Left ventricle myocardium inferior (tissue), 1 donor: ENCODE measurements around the gene KLHL3. TPM values are rescaled to one million over a fixed set of nuclear protein-coding genes. Genes with fewer than 3 reads are reported as not detected.

Experiments
- DNase-seq: peaks from one replicate; pipeline ENCODE4 v3.0.0-alpha.2; 2020
- H3K27ac ChIP-seq: fragments of 200-600 bp; replicated peaks from 2 replicates; pipeline ENCODE4 v1.8.0; 2021
- H3K27me3 ChIP-seq: fragments of 200-600 bp; 2 replicates; pipeline ENCODE4 v1.8.0; 2021; ENCODE audit warnings: low read depth
- H3K36me3 ChIP-seq: fragments of 200-600 bp; 2 replicates; pipeline ENCODE4 v1.8.0; 2021
- H3K4me1 ChIP-seq: fragments of 200-600 bp; 2 replicates; pipeline ENCODE4 v1.8.0; 2021
- H3K4me3 ChIP-seq: fragments of 200-600 bp; 2 replicates; pipeline ENCODE4 v1.8.0; 2021; ENCODE audit warnings: mild to moderate bottlenecking, moderate library complexity
- H3K9me3 ChIP-seq: fragments of 200-600 bp; replicated peaks from 2 replicates; pipeline ENCODE4 v1.8.0; 2021
- intact Hi-C: fragments of 100-400 bp; cut with micrococcal nuclease; formaldehyde crosslinking; loops from one replicate; pipeline ENCODE4 v1.11.0; 2022
- total RNA-seq: library from RNA; stranded (reverse); fragmentation: NEBNext Ultra II Directional; extraction: Animal tissue kit (Norgen Biotek cat#: 25700); gene quantifications from one replicate; pipeline ENCODE4 v1.2.1, GENCODE V29; 2021
- TF ChIP-seq, protein P1 (sequence below): fragments of 200-600 bp; IDR thresholded peaks from 2 replicates; pipeline ENCODE4 v1.8.0; 2021; ENCODE audit warnings: antibody characterized with exemption, mild to moderate bottlenecking, borderline replicate concordance
- donor health status: DM: no; HTN: yes; CAD: no; lungs with severe emphysema.

Gene KLHL3
- total RNA-seq, 1 donor from 2014 or later = 26.3 TPM

DNA sequence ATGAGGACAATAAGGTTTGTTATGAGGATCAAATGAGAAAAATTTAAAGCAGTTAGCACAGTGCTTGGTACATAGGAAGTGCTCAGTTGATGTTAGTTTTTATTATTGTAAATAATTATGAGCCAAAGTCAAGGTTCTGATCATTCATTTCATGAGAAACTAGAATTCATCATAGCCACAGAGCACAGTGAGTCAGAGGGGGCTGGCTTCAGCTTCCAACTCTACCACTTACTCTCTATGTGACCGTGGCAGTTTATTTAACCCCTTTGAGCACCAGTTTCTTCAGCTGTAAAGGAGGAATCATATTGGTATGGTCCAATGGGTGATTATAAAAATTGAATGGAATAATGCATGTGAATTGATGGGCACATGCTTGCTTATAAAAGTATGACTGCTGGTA is 39.4 kb downstream of the KLHL3 start:
- Histone ChIP-seq H3K27ac (peak overlapping the region; percentile 76), H3K4me1 (peaks cover 55% of the 10 kb centered on the region), H3K36me3 (peaks cover 24% of the 10 kb centered on the region), H3K9me3 (no peaks in the 10 kb centered on the region), H3K4me3 (no peak overlapping the region), H3K27me3 (no peaks in the 10 kb centered on the region)
- no peak for DNase-seq
- TF ChIP-seq, protein P1, sequence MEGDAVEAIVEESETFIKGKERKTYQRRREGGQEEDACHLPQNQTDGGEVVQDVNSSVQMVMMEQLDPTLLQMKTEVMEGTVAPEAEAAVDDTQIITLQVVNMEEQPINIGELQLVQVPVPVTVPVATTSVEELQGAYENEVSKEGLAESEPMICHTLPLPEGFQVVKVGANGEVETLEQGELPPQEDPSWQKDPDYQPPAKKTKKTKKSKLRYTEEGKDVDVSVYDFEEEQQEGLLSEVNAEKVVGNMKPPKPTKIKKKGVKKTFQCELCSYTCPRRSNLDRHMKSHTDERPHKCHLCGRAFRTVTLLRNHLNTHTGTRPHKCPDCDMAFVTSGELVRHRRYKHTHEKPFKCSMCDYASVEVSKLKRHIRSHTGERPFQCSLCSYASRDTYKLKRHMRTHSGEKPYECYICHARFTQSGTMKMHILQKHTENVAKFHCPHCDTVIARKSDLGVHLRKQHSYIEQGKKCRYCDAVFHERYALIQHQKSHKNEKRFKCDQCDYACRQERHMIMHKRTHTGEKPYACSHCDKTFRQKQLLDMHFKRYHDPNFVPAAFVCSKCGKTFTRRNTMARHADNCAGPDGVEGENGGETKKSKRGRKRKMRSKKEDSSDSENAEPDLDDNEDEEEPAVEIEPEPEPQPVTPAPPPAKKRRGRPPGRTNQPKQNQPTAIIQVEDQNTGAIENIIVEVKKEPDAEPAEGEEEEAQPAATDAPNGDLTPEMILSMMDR = no peak
- intact Hi-C loops = no loop called here

DNA sequence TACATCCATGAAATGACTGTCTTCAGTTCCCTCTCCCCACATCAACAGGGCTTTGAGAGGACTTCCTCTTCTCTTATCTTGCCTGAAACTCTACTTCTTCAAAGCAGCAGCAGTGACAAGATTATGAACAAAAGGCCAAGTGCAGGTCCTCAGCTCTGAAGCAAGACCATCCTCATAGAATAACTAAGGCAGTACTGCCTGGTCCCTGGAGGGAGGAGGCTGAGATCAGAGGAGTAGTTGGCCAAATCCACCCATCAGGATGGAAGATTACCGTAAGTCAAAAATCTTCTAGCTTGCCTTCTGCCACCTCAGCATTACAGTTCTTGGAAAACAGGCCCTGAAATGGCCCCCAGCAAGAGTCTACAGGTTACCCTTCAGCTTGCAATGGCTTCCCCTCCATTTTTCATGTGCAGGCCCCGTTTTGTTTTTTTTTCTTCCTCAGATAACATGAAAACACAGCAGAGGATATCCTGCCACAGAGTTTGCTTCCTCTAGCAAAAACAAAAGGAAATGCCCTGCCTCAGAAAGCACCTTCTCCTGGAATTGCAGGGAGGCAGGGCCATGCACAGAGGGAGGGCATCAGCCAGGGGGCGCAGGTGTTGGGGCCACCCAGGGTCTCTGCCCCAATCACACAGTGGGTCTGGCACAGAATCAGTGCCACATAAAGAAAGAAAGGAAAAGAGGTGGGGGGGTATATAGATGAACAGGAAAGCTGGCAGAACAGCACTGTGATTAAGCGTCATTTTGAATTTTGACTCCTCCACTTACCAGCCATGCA is 40.0 kb downstream of the KLHL3 start:
- peaks cover 55% of the 10 kb centered on the region for H3K4me1 ChIP-seq
- TF ChIP-seq, protein P1 = peak; percentile 56
- no peaks in the 10 kb centered on the region for H3K27me3 ChIP-seq
- intact Hi-C loops = no loop called here
- no peaks in the 10 kb centered on the region for H3K9me3 ChIP-seq
- H3K4me3 ChIP-seq = no peak overlapping the region
- no peak for DNase-seq
- peak overlapping the region; percentile 76 for H3K27ac ChIP-seq
- H3K36me3 ChIP-seq = peaks cover 30% of the 10 kb centered on the region

DNA sequence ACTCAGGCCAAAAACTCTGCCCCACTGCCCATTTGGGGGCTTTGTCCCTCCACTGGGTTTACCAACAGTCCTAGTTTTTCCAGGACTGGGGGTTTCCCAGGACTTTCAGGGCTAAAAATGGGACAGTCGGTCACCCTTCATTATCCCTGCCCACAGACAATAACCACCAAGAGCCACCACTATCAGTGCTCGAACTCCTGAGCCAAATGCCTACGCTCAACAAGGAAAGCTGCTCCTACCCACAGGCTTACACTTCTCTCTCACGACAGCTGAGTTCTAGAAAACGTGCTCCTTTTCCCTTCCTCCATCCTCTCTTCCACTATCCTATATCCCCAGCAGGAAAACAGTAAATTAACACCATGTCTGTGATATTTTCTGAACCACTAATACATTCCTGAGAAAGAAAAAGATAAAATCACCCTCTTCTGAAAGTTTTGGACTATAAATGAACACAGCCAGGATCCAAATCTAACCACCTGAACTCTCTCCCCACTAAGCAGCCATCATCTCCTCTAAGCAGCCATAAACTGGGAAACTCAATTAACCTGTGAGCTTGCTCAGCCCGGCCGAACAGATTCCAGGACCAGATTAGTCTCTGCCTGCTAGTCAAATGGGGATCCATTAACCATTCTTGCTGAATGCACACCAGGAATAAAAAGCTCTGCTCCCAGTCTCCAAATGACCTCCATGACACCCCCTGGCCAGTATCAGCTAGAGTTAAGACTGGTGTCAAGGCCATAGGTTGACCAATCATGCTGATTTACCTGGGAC is 41.8 kb downstream of the KLHL3 start:
- Histone ChIP-seq H3K27me3 (no peaks in the 10 kb centered on the region), H3K4me1 (peaks cover 41% of the 10 kb centered on the region), H3K27ac (peak overlapping the region; percentile 76), H3K9me3 (no peaks in the 10 kb centered on the region), H3K36me3 (peaks cover 45% of the 10 kb centered on the region), H3K4me3 (no peak overlapping the region)
- DNase-seq = no peak
- intact Hi-C loops = no loop called here
- TF ChIP-seq, protein P1 = no peak

DNA sequence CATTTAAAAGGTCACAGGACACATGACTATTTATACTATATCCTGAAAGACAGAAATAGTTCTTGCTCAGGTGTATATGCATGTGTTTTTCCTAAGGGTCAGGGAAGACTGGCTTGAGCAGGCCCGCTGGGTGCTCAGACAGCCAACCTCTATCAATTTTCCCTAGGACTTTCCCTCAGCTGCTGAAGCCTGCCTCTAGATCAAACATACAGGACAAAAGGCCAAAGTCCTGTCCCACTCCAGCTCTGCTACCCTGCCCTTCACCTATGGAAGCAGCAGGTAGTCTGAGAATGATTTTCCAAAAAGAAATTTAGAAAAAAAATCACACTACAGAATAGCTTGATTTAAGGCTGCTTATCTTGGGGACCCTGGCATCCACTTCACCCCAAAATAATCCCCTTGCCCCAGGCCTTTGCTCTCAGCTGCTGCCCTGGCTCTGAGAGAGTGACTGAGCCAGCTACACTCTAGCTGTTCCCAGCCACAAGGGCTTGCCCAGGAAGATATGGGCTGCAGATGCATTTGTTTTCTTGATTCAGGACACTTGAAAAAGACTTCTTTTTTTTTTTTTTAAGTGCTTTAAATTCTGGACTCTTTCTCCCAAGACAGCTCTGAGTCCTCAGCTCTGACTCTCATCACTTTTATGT is 42.5 kb downstream of the KLHL3 start:
- peaks cover 37% of the 10 kb centered on the region for H3K4me1 ChIP-seq
- H3K27me3 ChIP-seq = no peaks in the 10 kb centered on the region
- intact Hi-C loops = no loop called here
- no peak for DNase-seq
- no peak overlapping the region for H3K27ac ChIP-seq
- H3K4me3 ChIP-seq = no peak overlapping the region
- H3K36me3 ChIP-seq = peaks cover 50% of the 10 kb centered on the region
- H3K9me3 ChIP-seq = no peaks in the 10 kb centered on the region
- TF ChIP-seq, protein P1 = no peak

DNA sequence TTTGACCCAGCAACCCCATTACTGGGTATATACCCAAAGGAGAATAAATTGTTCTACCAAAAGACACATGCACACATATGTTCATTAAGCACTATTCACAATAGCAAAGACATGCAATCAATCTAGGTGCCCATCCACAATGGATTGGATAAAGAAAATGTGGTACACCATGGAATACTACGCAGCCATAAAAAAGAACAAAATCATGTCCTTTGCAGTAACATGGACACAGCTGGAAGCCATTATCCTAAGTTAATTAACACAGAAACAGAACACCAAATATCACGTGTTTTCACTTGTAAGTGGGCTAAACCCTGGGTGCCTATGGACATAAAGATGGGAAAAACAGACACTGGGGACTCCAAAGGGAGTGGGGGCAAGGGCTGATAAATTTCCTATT is 46.6 kb downstream of the KLHL3 start:
- Histone ChIP-seq H3K36me3 (peaks cover 47% of the 10 kb centered on the region), H3K4me3 (no peak overlapping the region), H3K9me3 (no peaks in the 10 kb centered on the region), H3K27ac (no peak overlapping the region), H3K27me3 (no peaks in the 10 kb centered on the region), H3K4me1 (peaks cover 13% of the 10 kb centered on the region)
- DNase-seq = no peak
- TF ChIP-seq, protein P1 = no peak
- intact Hi-C loops = no loop called here
